Measurements from ENCODE around the gene CYB561. TPM values are rescaled to one million over a fixed set of nuclear protein-coding genes. Genes with fewer than 3 reads are reported as not detected.
A peak's percentile ranks its signal among the peaks of the same experiment; 100 is the strongest.

Gene CYB561
- total RNA-seq, 1 experiment from 2014 or later = 20.7 TPM

GRCh38 chr17:63481488-63481870 is 35.4 kb upstream of the CYB561 start:
- no peak overlapping the region for H4K8ac ChIP-seq (replicated peaks; ENCODE audit: insufficient read length, low read depth, low read length)
- no peak overlapping the region for H3K4me2 ChIP-seq (ENCODE audit: insufficient read depth, insufficient read length, low read length)
- no peak overlapping the region for H3K4ac ChIP-seq (ENCODE audit: low read depth, low read length)
- H2BK5ac ChIP-seq (ENCODE audit: insufficient read length, low read length) = no peak overlapping the region
- no peak overlapping the region for H2BK15ac ChIP-seq (ENCODE audit: low read depth, low read length)
- H3K27ac Mint-ChIP-seq = peak overlapping the region in 1 of 3 experiments; percentile 90; a peak in 2 of 7 replicates
- H2AFZ ChIP-seq (ENCODE audit: low read length) = no peak overlapping the region
- no peak overlapping the region for H3K27ac ChIP-seq (ENCODE audit: insufficient read length, low read depth, low read length)
- H3K4me1 Mint-ChIP-seq = peaks cover 10 to 23% of the 10 kb centered on the region in 2 experiments
- H4K20me1 ChIP-seq (ENCODE audit: control insufficient read depth, insufficient read depth, insufficient read length) = no peaks in the 10 kb centered on the region
- no peak overlapping the region for H4K91ac ChIP-seq (ENCODE audit: insufficient read length, low read depth, low read length)
- H3K79me1 ChIP-seq (ENCODE audit: insufficient read depth, low read depth, low read length, poor library complexity, severe bottlenecking) = no peaks in the 10 kb centered on the region
- no peak for DNase-seq
- no peak overlapping the region for H3K18ac ChIP-seq (ENCODE audit: insufficient read length, low read depth, low read length)
- H2BK120ac ChIP-seq (ENCODE audit: low read depth, low read length, poor library complexity, severe bottlenecking) = no peak overlapping the region
- no peak overlapping the region for H3T11ph ChIP-seq (ENCODE audit: low read length)
- no peak overlapping the region for H4K5ac ChIP-seq (ENCODE audit: insufficient read length, low read depth, low read length)
- peaks cover 6% of the 10 kb centered on the region for H3K23me2 ChIP-seq (ENCODE audit: insufficient read length, low read depth, low read length, poor library complexity, severe bottlenecking)
- H3K9me3 Mint-ChIP-seq = no peaks in the 10 kb centered on the region
- no peaks in the 10 kb centered on the region; the same call in 1 of the 2 replicates for H3K27me3 ChIP-seq (ENCODE audit: insufficient read depth, low read length)
- no peak overlapping the region for H2BK12ac ChIP-seq (ENCODE audit: insufficient read length, low read depth, low read length)
- no peaks in the 10 kb centered on the region for H3K4me1 ChIP-seq (ENCODE audit: insufficient read depth, low read length)
- H3K23ac ChIP-seq (ENCODE audit: insufficient read length, low read depth, low read length) = no peak overlapping the region
- no peak overlapping the region for H2BK20ac ChIP-seq (ENCODE audit: low read depth, low read length, poor library complexity, severe bottlenecking)
- H3K9ac ChIP-seq (ENCODE audit: extremely low read depth, insufficient read length, low read length) = no peak overlapping the region
- H3K4me3 Mint-ChIP-seq = no peak overlapping the region
- H2AK5ac ChIP-seq (ENCODE audit: insufficient read length, low read length) = no peak overlapping the region
- peaks cover 16% of the 10 kb centered on the region for H3K27me3 Mint-ChIP-seq (ENCODE audit: low read depth)
- no peaks in the 10 kb centered on the region for H3K79me2 ChIP-seq (ENCODE audit: insufficient read depth, low read length)
- no peaks in the 10 kb centered on the region for H3K36me3 Mint-ChIP-seq (ENCODE audit: insufficient read depth in 1 of 3, low read depth in 3 of 3)
- TF ChIP-seq CTCF (conservative IDR thresholded peaks at IDR 0.05) = no peak
- H3K56ac ChIP-seq (ENCODE audit: insufficient read length, low read depth, low read length) = no peak overlapping the region
- WGBS (ENCODE audit: extremely low coverage, insufficient read length, low lambda C conversion rate) = no CpG with 5 or more reads among the region's 16 CpGs
- H3K14ac ChIP-seq (ENCODE audit: insufficient read depth, low read length) = no peak overlapping the region
- no peaks in the 10 kb centered on the region for H3K9me3 ChIP-seq (ENCODE audit: control insufficient read depth, low read depth, low read length)

Data from H9 (cell line).